HepG2 (cell line): ENCODE results near the gene ATP1B2. TPM values are rescaled to one million over a fixed set of nuclear protein-coding genes. Genes with fewer than 3 reads are reported as not detected.

Source experiments
- FOXP1 ChIP-seq, 2 experiments: fragments of 450-650 bp in 1 of 2; IDR thresholded peaks; 2 replicates each; pipeline ENCODE4 v1.6.1; 2017 to 2018; ENCODE audit warnings: antibody characterized with exemption in 1 of 2
- KAT8 ChIP-seq: IDR thresholded peaks from 2 replicates; pipeline ENCODE4 v1.6.1; 2016; ENCODE audit warnings: missing genetic modification reagents, missing compliant biosample characterization
- MTA1 ChIP-seq: sonication (generic); formaldehyde crosslinking; IDR thresholded peaks from 2 replicates; pipeline ENCODE4 v1.4.0; 2020; ENCODE audit warnings: missing genetic modification reagents, mild to moderate bottlenecking, borderline replicate concordance
- POLR2AphosphoS2 ChIP-seq: IDR thresholded peaks from 2 replicates; pipeline ENCODE4 v1.6.1; 2011; ENCODE audit warnings: low read depth, low read length, improper control_type of control experiment
- ZIK1 ChIP-seq: sonication (generic); formaldehyde crosslinking; IDR thresholded peaks from 2 replicates; pipeline ENCODE4 v1.5.0; 2020; ENCODE audit warnings: mild to moderate bottlenecking, low read depth, missing genetic modification reagents, borderline replicate concordance
- ZNF264 ChIP-seq: sonication (generic); formaldehyde crosslinking; IDR thresholded peaks from 2 replicates; pipeline ENCODE4 v1.4.0; 2020; ENCODE audit warnings: missing genetic modification reagents
- ZNF788 ChIP-seq: sonication (generic); formaldehyde crosslinking; IDR thresholded peaks from 2 replicates; pipeline ENCODE4 v1.5.0; 2020; ENCODE audit warnings: mild to moderate bottlenecking, missing genetic modification reagents, borderline replicate concordance
- polyA plus RNA-seq, 8 experiments: library from polyadenylated mRNA; depleted of rRNA in 3 of 8; stranded (reverse) in 7 of 8; unstranded in 1 of 8; fragments of >200 nt; fragmentation: Illumina TruSeq in 4 of 8; extraction: Trizol in 4 of 8; gene quantifications; 2 replicates each; pipeline versions ENCODE4 v1.2.1 to v1.2.3, GENCODE V29; 2011 to 2016; ENCODE audit warnings: low read depth in 4 of 8, missing spikeins in 1 of 8, mixed read lengths in 1 of 8; ENCODE audit not compliant: insufficient read depth in 1 of 8
- total RNA-seq, 5 experiments: library from RNA; depleted of rRNA; stranded (reverse); fragments of >200 nt; fragmentation: Illumina TruSeq; extraction: Trizol; gene quantifications; 2 replicates each; pipeline ENCODE4 v1.2.3, GENCODE V29; 2016; ENCODE audit warnings: low read depth in 1 of 5
- TF ChIP-seq, protein P1 (sequence below): IDR thresholded peaks from 2 replicates; pipeline ENCODE4 v1.6.1; 2016; ENCODE audit warnings: missing compliant biosample characterization, missing genetic modification reagents, borderline replicate concordance
- TF ChIP-seq, protein P2 (sequence below): sonication (generic); formaldehyde crosslinking; IDR thresholded peaks from 2 replicates; pipeline ENCODE4 v1.4.0; 2020; ENCODE audit warnings: missing genetic modification reagents
- TF ChIP-seq, protein P3 (sequence below): sonication (generic); formaldehyde crosslinking; IDR thresholded peaks from 2 replicates; pipeline ENCODE4 v1.4.0; 2020; ENCODE audit warnings: missing genetic modification reagents, borderline replicate concordance
- TF ChIP-seq, protein P4 (sequence below): sonication (generic); formaldehyde crosslinking; IDR thresholded peaks from 2 replicates; pipeline ENCODE4 v1.8.0; 2022; ENCODE audit warnings: mild to moderate bottlenecking, missing genetic modification reagents, borderline replicate concordance
- TF ChIP-seq, protein P5 (sequence below): sonication (generic); formaldehyde crosslinking; IDR thresholded peaks from 2 replicates; pipeline ENCODE4 v1.4.0; 2020; ENCODE audit warnings: missing genetic modification reagents, borderline replicate concordance
- TF ChIP-seq, protein P6 (sequence below): IDR thresholded peaks from 2 replicates; pipeline ENCODE4 v1.6.1; 2016; ENCODE audit warnings: missing biosample characterization, missing genetic modification reagents, low read depth

ATP1B2 gene
- total and polyA plus RNA-seq, 2 of the 13 experiments (the other 11 are each of a cell fraction or from before 2014, with no cell fraction given) = not detected

DNA sequence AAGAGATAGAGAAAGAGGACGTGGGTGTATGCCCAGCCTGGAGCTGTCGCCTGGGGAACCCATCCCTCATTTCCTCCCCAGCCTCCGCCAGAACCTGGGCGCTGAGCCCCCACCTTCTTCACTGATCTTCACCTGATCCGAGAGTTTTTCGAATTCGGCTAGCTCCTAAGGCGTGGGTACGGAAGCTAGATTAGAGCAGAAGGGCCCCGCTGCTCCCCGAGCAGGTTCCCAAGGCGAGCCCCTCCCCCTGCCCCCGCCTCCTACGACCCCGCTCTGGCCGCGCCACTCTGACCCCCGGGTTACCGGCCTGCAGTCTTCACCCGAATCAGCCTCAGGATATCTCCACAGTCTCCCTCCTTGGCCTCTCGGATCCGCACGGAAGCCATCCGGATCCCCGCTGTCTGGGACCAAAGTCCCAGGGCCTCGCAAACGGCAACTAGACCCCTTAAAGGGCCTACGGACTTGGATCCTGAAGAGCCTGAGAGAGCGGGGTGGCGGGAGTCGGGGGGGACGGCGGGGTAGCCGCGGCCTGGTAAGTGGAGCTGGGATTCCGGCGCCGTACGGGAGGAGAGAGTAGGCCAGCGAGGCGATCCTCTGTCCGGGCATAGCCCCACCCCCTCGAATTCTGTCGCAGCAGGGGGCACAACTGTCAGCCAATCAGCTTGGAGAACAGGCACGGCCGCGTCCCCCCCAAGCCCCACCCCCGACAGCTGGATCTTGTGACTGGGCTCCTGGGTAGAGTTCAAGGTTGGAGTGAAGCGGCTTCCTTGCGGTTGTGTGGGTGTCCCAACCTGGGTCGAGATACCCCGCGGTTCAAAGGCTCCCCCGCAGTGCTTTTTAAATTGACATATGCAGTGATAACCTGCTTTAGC lies 23.2 kb upstream of the ATP1B2 start, which contains the start of gene SAT2 (continued):
- TF ChIP-seq, protein P1, sequence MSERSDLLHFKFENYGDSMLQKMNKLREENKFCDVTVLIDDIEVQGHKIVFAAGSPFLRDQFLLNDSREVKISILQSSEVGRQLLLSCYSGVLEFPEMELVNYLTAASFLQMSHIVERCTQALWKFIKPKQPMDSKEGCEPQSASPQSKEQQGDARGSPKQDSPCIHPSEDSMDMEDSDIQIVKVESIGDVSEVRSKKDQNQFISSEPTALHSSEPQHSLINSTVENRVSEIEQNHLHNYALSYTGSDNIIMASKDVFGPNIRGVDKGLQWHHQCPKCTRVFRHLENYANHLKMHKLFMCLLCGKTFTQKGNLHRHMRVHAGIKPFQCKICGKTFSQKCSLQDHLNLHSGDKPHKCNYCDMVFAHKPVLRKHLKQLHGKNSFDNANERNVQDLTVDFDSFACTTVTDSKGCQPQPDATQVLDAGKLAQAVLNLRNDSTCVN = 0 out of 2 replicates have a peak, but pooled peaks have one; percentile 55
- TF ChIP-seq, protein P2, sequence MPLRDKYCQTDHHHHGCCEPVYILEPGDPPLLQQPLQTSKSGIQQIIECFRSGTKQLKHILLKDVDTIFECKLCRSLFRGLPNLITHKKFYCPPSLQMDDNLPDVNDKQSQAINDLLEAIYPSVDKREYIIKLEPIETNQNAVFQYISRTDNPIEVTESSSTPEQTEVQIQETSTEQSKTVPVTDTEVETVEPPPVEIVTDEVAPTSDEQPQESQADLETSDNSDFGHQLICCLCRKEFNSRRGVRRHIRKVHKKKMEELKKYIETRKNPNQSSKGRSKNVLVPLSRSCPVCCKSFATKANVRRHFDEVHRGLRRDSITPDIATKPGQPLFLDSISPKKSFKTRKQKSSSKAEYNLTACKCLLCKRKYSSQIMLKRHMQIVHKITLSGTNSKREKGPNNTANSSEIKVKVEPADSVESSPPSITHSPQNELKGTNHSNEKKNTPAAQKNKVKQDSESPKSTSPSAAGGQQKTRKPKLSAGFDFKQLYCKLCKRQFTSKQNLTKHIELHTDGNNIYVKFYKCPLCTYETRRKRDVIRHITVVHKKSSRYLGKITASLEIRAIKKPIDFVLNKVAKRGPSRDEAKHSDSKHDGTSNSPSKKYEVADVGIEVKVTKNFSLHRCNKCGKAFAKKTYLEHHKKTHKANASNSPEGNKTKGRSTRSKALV (CRISPR knock-in tag) = 0 out of 2 replicates have a peak, but pooled peaks have one; percentile 59
- TF ChIP-seq POLR2AphosphoS2 (no peak), FOXP1 (IDR thresholded peaks at IDR 0.05) (no peak), FOXP1 (CRISPR knock-in tag; IDR thresholded peaks at IDR 0.05) (no peak), KAT8 (CRISPR knock-in tag) (peak; percentile 68; the same call in 1 of the 2 replicates), ZNF264 (CRISPR knock-in tag) (peak; percentile 60; the same call in 1 of the 2 replicates), ZIK1 (CRISPR knock-in tag) (no peak), MTA1 (CRISPR knock-in tag) (0 out of 2 replicates have a peak, but pooled peaks have one; percentile 50), ZNF788 (CRISPR knock-in tag) (peak; percentile 54; the same call in 1 of the 2 replicates)
- TF ChIP-seq, protein P3, sequence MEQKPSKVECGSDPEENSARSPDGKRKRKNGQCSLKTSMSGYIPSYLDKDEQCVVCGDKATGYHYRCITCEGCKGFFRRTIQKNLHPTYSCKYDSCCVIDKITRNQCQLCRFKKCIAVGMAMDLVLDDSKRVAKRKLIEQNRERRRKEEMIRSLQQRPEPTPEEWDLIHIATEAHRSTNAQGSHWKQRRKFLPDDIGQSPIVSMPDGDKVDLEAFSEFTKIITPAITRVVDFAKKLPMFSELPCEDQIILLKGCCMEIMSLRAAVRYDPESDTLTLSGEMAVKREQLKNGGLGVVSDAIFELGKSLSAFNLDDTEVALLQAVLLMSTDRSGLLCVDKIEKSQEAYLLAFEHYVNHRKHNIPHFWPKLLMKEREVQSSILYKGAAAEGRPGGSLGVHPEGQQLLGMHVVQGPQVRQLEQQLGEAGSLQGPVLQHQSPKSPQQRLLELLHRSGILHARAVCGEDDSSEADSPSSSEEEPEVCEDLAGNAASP = no peak
- TF ChIP-seq, protein P4, sequence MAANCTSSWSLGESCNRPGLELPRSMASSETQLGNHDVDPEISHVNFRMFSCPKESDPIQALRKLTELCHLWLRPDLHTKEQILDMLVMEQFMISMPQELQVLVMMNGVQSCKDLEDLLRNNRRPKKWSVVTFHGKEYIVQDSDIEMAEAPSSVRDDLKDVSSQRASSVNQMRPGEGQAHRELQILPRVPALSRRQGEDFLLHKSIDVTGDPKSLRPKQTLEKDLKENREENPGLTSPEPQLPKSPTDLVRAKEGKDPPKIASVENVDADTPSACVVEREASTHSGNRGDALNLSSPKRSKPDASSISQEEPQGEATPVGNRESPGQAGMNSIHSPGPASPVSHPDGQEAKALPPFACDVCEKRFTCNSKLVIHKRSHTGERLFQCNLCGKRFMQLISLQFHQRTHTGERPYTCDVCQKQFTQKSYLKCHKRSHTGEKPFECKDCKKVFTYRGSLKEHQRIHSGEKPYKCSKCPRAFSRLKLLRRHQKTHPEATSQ (CRISPR knock-in tag) = no peak
- TF ChIP-seq, protein P5, sequence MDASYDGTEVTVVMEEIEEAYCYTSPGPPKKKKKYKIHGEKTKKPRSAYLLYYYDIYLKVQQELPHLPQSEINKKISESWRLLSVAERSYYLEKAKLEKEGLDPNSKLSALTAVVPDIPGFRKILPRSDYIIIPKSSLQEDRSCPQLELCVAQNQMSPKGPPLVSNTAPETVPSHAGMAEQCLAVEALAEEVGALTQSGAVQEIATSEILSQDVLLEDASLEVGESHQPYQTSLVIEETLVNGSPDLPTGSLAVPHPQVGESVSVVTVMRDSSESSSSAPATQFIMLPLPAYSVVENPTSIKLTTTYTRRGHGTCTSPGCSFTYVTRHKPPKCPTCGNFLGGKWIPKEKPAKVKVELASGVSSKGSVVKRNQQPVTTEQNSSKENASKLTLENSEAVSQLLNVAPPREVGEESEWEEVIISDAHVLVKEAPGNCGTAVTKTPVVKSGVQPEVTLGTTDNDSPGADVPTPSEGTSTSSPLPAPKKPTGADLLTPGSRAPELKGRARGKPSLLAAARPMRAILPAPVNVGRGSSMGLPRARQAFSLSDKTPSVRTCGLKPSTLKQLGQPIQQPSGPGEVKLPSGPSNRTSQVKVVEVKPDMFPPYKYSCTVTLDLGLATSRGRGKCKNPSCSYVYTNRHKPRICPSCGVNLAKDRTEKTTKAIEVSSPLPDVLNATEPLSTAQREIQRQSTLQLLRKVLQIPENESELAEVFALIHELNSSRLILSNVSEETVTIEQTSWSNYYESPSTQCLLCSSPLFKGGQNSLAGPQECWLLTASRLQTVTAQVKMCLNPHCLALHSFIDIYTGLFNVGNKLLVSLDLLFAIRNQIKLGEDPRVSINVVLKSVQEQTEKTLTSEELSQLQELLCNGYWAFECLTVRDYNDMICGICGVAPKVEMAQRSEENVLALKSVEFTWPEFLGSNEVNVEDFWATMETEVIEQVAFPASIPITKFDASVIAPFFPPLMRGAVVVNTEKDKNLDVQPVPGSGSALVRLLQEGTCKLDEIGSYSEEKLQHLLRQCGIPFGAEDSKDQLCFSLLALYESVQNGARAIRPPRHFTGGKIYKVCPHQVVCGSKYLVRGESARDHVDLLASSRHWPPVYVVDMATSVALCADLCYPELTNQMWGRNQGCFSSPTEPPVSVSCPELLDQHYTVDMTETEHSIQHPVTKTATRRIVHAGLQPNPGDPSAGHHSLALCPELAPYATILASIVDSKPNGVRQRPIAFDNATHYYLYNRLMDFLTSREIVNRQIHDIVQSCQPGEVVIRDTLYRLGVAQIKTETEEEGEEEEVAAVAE = no peak
- TF ChIP-seq, protein P6, sequence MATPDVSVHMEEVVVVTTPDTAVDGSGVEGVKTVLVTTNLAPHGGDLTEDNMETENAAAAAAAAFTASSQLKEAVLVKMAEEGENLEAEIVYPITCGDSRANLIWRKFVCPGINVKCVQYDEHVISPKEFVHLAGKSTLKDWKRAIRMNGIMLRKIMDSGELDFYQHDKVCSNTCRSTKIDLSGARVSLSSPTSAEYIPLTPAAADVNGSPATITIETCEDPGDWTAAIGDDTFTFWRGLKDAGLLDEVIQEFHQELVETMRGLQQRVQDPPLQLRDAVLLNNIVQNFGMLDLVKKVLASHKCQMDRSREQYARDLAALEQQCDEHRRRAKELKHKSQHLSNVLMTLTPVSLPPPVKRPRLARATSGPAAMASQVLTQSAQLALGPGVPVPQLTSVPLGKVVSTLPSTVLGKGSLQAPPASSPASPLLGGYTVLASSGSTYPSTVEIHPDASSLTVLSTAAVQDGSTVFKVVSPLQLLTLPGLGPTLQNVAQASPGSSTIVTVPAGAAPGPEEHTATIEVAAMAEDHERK (CRISPR knock-in tag) = no peak
